Stimulated activated naive CD8-positive, alpha-beta T cell treated with anti-CD3 and anti-CD28 coated beads, Interleukin-15, Interleukin-2, amounts not matched to agents 100 U/mL and 50 U/mL, for 24 hours (primary cell): ENCODE results near the gene RIT1.

ENCODE experiments used
- ATAC-seq: fragments of 150-1000 bp; cut with Tn5 transposase; one replicate; pipeline ENCODE4 v1.10.0; 2021
- DNase-seq: peaks from one replicate; pipeline ENCODE4 v3.0.0; 2021

Gene RIT1

GRCh38 chr1:155911156-155912055 is at the start of gene RIT1:
TSS of gene RIT1 (minus strand) at chr1:155911349. CDS start at chr1:155910761, 588 bp downstream.
- peak; percentile 92 for ATAC-seq
- peak; percentile 91 for DNase-seq

- no peak for ATAC-seq
- DNase-seq, result no peak
Observed at GRCh38 chr1:155960081-155960745, 49.1 kb upstream of the RIT1 start.

GRCh38 chr1:155957411-155957915 is 46.3 kb upstream of the RIT1 start:
- ATAC-seq, result no peak
- DNase-seq, result no peak

GRCh38 chr1:155954645-155955044 is 43.5 kb upstream of the RIT1 start:
- ATAC-seq, result no peak
- no peak for DNase-seq

GRCh38 chr1:155952505-155952890 is 41.3 kb upstream of the RIT1 start:
- no peak for DNase-seq
- no peak for ATAC-seq

- peak; percentile 33 for ATAC-seq
- DNase-seq, result no peak
Observed at GRCh38 chr1:155951753-155952504, 40.8 kb upstream of the RIT1 start.

- DNase-seq (no peak), ATAC-seq (no peak)
Observed at GRCh38 chr1:155950829-155951228, 39.7 kb upstream of the RIT1 start.

- DNase-seq (no peak), ATAC-seq (no peak)
Observed at GRCh38 chr1:155947741-155948140, 36.6 kb upstream of the RIT1 start.

GRCh38 chr1:155947292-155947691 is 36.1 kb upstream of the RIT1 start:
- DNase-seq, result no peak
- no peak for ATAC-seq

- ATAC-seq, result peak; percentile 19
- no peak for DNase-seq
Observed at GRCh38 chr1:155946633-155947219, 35.6 kb upstream of the RIT1 start.

- DNase-seq, result no peak
- no peak for ATAC-seq
Observed at GRCh38 chr1:155944444-155944799, 33.3 kb upstream of the RIT1 start.

- no peak for DNase-seq
- no peak for ATAC-seq
Observed at GRCh38 chr1:155942578-155943141, 31.5 kb upstream of the RIT1 start.

- DNase-seq (no peak), ATAC-seq (no peak)
Observed at GRCh38 chr1:155941845-155942531, 30.8 kb upstream of the RIT1 start.

GRCh38 chr1:155940993-155941844 is 30.1 kb upstream of the RIT1 start, which contains the start of gene RXFP4:
TSS of gene RXFP4 (plus strand) at chr1:155941638. CDS start at chr1:155941710, 72 bp downstream.
- peak; percentile 47 for DNase-seq
- ATAC-seq, result peak; percentile 7

GRCh38 chr1:155940482-155940992 is 29.4 kb upstream of the RIT1 start:
- DNase-seq, result no peak
- peak; percentile 19 for ATAC-seq

- DNase-seq, result no peak
- peak; percentile 10 for ATAC-seq
Observed at GRCh38 chr1:155938220-155938627, 27.1 kb upstream of the RIT1 start.

- ATAC-seq (no peak), DNase-seq (no peak)
Observed at GRCh38 chr1:155934936-155935590, 23.9 kb upstream of the RIT1 start.

- DNase-seq (peak; percentile 91), ATAC-seq (peak; percentile 98)
Observed at GRCh38 chr1:155934097-155934935, 23.2 kb upstream of the RIT1 start, which contains the start of gene KHDC4. TSS of gene KHDC4 (minus strand) at chr1:155934413. CDS start at chr1:155934373, 40 bp downstream.
